GM21576 (cell line): ENCODE measurements around the gene TRPV2.

Experiments
- ATAC-seq: cut with Tn5 transposase; IDR thresholded peaks from one replicate; pipeline ENCODE4 v1.9.1; 2021; ENCODE audit warnings: mild to moderate bottlenecking, moderate library complexity; ENCODE audit not compliant: unreplicated experiment

The TRPV2 gene

GRCh38 chr17:16406742-16407674, 8.4 kb upstream of the TRPV2 start:
- ATAC-seq: no peak

GRCh38 chr17:16407911-16408588, 7.3 kb upstream of the TRPV2 start:
- peak; percentile 91 for ATAC-seq

GRCh38 chr17:16417399-16417798, 2.0 kb downstream of the TRPV2 start:
- ATAC-seq: no peak

- ATAC-seq: no peak
These were observed 2.7 kb downstream of the TRPV2 start for GRCh38 chr17:16417896-16418684.

GRCh38 chr17:16418685-16419068, 3.3 kb downstream of the TRPV2 start:
- no peak for ATAC-seq

- peak; percentile 27 for ATAC-seq
These were observed 3.9 kb downstream of the TRPV2 start for GRCh38 chr17:16419074-16419928.

- ATAC-seq: peak; percentile 3
These were observed 4.5 kb downstream of the TRPV2 start for GRCh38 chr17:16419929-16420271.

GRCh38 chr17:16422416-16422815, 7.0 kb downstream of the TRPV2 start:
- ATAC-seq: no peak

GRCh38 chr17:16423226-16423872, 8.0 kb downstream of the TRPV2 start:
- no peak for ATAC-seq

- ATAC-seq: no peak
These were observed 9.8 kb downstream of the TRPV2 start for GRCh38 chr17:16425202-16425601.

- no peak for ATAC-seq
These were observed 10.6 kb downstream of the TRPV2 start for GRCh38 chr17:16425698-16426659.

GRCh38 chr17:16427020-16427419, 11.6 kb downstream of the TRPV2 start:
- ATAC-seq: no peak

GRCh38 chr17:16428098-16428882, 12.9 kb downstream of the TRPV2 start:
- no peak for ATAC-seq

GRCh38 chr17:16429083-16429482, 13.7 kb downstream of the TRPV2 start:
- no peak for ATAC-seq

- ATAC-seq: no peak
These were observed 15.3 kb downstream of the TRPV2 start for GRCh38 chr17:16430650-16431049.

GRCh38 chr17:16432017-16432416, 16.6 kb downstream of the TRPV2 start:
- no peak for ATAC-seq

- ATAC-seq: no peak
These were observed 18.1 kb downstream of the TRPV2 start for GRCh38 chr17:16433514-16433913.

GRCh38 chr17:16434662-16435061, 19.3 kb downstream of the TRPV2 start:
- no peak for ATAC-seq
